ENCODE results near the gene FARP1. TPM values are rescaled to one million over a fixed set of nuclear protein-coding genes. Genes with fewer than 3 reads are reported as not detected.

Gene FARP1
- total RNA-seq, 2 experiments from 2014 or later: not detected

DNA sequence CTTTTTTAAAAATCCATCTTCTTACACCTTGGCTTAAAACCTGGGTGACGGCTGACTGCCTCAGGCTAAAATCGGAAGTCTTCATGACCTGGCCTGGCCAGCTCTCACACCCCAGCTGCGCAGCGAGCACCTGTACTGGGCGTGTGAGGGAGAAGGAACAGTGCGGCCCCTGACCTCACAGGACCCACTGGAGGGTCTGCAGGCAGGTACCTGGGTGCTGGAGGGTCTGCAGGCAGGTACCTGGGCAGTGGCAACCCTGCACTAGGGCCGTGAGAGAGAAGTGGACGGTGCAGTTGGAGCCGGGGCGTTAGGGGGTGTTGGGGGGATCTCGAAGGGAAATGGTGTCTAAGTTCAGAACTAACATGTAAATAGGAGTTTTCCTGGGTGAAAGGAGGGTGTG is 289.7 kb downstream of the FARP1 start:
- no peaks in the 10 kb centered on the region for H3K4me1 ChIP-seq (ENCODE audit: insufficient read depth, low read length, poor library complexity, severe bottlenecking)
- no peaks in the 10 kb centered on the region for H3K9me3 ChIP-seq (ENCODE audit: low read length)
- no peak for TF ChIP-seq EZH2phosphoT487 (IDR thresholded peaks at IDR 0.05; ENCODE audit: borderline replicate concordance, low read depth, low read length)
- TF ChIP-seq, protein P1, sequence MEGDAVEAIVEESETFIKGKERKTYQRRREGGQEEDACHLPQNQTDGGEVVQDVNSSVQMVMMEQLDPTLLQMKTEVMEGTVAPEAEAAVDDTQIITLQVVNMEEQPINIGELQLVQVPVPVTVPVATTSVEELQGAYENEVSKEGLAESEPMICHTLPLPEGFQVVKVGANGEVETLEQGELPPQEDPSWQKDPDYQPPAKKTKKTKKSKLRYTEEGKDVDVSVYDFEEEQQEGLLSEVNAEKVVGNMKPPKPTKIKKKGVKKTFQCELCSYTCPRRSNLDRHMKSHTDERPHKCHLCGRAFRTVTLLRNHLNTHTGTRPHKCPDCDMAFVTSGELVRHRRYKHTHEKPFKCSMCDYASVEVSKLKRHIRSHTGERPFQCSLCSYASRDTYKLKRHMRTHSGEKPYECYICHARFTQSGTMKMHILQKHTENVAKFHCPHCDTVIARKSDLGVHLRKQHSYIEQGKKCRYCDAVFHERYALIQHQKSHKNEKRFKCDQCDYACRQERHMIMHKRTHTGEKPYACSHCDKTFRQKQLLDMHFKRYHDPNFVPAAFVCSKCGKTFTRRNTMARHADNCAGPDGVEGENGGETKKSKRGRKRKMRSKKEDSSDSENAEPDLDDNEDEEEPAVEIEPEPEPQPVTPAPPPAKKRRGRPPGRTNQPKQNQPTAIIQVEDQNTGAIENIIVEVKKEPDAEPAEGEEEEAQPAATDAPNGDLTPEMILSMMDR (conservative IDR thresholded peaks at IDR 0.05; ENCODE audit: low read length): no peak
- H3K4me3 ChIP-seq (ENCODE audit: low read depth, low read length, poor library complexity, severe bottlenecking): no peak overlapping the region
- H3K36me3 ChIP-seq (ENCODE audit: insufficient read depth, low read length): no peaks in the 10 kb centered on the region
- no peak overlapping the region for H2AFZ ChIP-seq (ENCODE audit: low read length)
- H3K9me2 ChIP-seq (ENCODE audit: insufficient read depth, low read length): no peaks in the 10 kb centered on the region
- no peak overlapping the region for H3K27ac ChIP-seq (ENCODE audit: low read depth, low read length, poor library complexity, severe bottlenecking)
- CTCF ChIA-PET (ENCODE audit: unreplicated experiment): no interaction called here
- no peak for DNase-seq (ENCODE audit: low spot score)
- no peaks in the 10 kb centered on the region for H4K20me1 ChIP-seq (ENCODE audit: insufficient read depth, low read length)
- intact Hi-C loops (cut with micrococcal nuclease; ENCODE audit: unreplicated experiment): loop anchor here (5.0 kb wide), 1 partner anchor 585 kb away; no protein-coding TSS in a partner anchor
- POLR2A ChIA-PET: no interaction called here
- H3K4me2 ChIP-seq (ENCODE audit: low read length): no peak overlapping the region
- BruUV-seq (replicated peaks): no TSS peak
- no peaks in the 10 kb centered on the region for H3K79me2 ChIP-seq (ENCODE audit: insufficient read depth, low read depth, low read length)

DNA sequence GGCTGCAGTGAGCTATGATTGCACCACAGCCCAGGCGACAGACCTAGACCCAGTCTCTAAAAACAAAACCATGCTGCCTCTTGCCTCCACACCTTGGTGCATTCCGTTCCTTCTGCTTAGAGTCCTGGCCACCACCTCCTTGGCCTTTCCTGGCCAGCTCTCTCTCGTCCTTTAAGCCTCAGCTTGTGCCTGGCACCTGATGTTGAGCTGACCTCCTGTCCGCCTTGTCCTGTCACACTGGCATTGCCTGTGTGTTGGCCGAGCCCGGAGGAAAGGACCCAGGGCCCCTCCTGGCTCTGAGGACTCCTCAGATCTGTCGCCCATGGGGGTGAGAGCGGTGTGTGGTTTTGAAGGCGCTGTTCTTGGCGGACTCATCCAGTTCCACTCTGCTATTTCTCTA is 290.8 kb downstream of the FARP1 start:
- intact Hi-C loops (cut with micrococcal nuclease; ENCODE audit: unreplicated experiment): loop anchor here (5.0 kb wide), 1 partner anchor 586 kb away; no protein-coding TSS in a partner anchor

DNA sequence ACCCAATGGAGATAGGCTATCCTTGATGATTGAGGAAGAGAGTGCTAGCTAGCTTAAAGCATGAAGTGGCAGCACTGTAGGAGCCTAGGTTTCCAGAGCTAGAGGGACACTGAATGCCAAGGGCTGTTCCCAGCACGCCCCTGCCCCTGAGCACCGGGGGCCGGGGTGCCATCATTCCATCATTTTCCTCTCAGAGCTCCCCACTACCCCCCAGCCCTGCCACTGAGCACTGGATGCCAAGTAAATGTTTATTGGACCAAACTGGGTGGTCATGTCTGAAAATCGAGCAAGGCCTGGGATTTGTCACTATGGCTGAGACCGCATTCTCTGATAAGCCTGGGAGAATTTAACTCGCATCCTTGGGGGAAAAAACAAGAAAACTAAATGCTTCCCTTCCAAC is 291.2 kb downstream of the FARP1 start:
- intact Hi-C loops (cut with micrococcal nuclease; ENCODE audit: unreplicated experiment): loop anchor here (5.0 kb wide), 1 partner anchor 587 kb away; no protein-coding TSS in a partner anchor
- CTCF ChIA-PET (ENCODE audit: unreplicated experiment): no interaction called here
- no peak for TF ChIP-seq EZH2phosphoT487 (IDR thresholded peaks at IDR 0.05; ENCODE audit: borderline replicate concordance, low read depth, low read length)
- TF ChIP-seq, protein P1 (conservative IDR thresholded peaks at IDR 0.05; ENCODE audit: low read length): no peak

More for the DNA sequence above, 290.8 kb downstream of the FARP1 start:
- H3K4me1 ChIP-seq (ENCODE audit: insufficient read depth, low read length, poor library complexity, severe bottlenecking): no peaks in the 10 kb centered on the region
- CTCF ChIA-PET (ENCODE audit: unreplicated experiment): no interaction called here
- no peak overlapping the region for H2AFZ ChIP-seq (ENCODE audit: low read length)
- H3K27ac ChIP-seq (ENCODE audit: low read depth, low read length, poor library complexity, severe bottlenecking): no peak overlapping the region
- TF ChIP-seq, protein P1 (conservative IDR thresholded peaks at IDR 0.05; ENCODE audit: low read length): no peak
- TF ChIP-seq EZH2phosphoT487 (IDR thresholded peaks at IDR 0.05; ENCODE audit: borderline replicate concordance, low read depth, low read length): no peak
- BruUV-seq (replicated peaks): no TSS peak
- H3K9me2 ChIP-seq (ENCODE audit: insufficient read depth, low read length): no peaks in the 10 kb centered on the region
- no peak overlapping the region for H3K4me3 ChIP-seq (ENCODE audit: low read depth, low read length, poor library complexity, severe bottlenecking)
- no peaks in the 10 kb centered on the region for H3K9me3 ChIP-seq (ENCODE audit: low read length)
- H3K79me2 ChIP-seq (ENCODE audit: insufficient read depth, low read depth, low read length): no peaks in the 10 kb centered on the region
- no peaks in the 10 kb centered on the region for H4K20me1 ChIP-seq (ENCODE audit: insufficient read depth, low read length)
- POLR2A ChIA-PET: no interaction called here
- DNase-seq (ENCODE audit: low spot score): no peak
- H3K4me2 ChIP-seq (ENCODE audit: low read length): no peak overlapping the region
- no peaks in the 10 kb centered on the region for H3K36me3 ChIP-seq (ENCODE audit: insufficient read depth, low read length)

More for the DNA sequence above, 291.2 kb downstream of the FARP1 start:
- Histone ChIP-seq H3K4me1 (ENCODE audit: insufficient read depth, low read length, poor library complexity, severe bottlenecking) (no peaks in the 10 kb centered on the region), H3K36me3 (ENCODE audit: insufficient read depth, low read length) (no peaks in the 10 kb centered on the region), H3K9me2 (ENCODE audit: insufficient read depth, low read length) (no peaks in the 10 kb centered on the region), H3K4me2 (ENCODE audit: low read length) (no peak overlapping the region), H3K9me3 (ENCODE audit: low read length) (no peaks in the 10 kb centered on the region), H3K4me3 (ENCODE audit: low read depth, low read length, poor library complexity, severe bottlenecking) (no peak overlapping the region), H2AFZ (ENCODE audit: low read length) (no peak overlapping the region), H3K79me2 (ENCODE audit: insufficient read depth, low read depth, low read length) (no peaks in the 10 kb centered on the region), H3K27ac (ENCODE audit: low read depth, low read length, poor library complexity, severe bottlenecking) (no peak overlapping the region), H4K20me1 (ENCODE audit: insufficient read depth, low read length) (no peaks in the 10 kb centered on the region)
- POLR2A ChIA-PET: no interaction called here
- no peak for DNase-seq (ENCODE audit: low spot score)
- no TSS peak for BruUV-seq (replicated peaks)
